Activated CD4-positive, CD25-positive, alpha-beta regulatory T cell (primary cell): ENCODE data around the gene SUGCT.
"Not testable (repeated sequence)": the region's sequence is repeated elsewhere in the genome, so short reads cannot be mapped to it uniquely, and the experiment has no call there.

Source experiments
- DNase-seq, 4 experiments: peaks; one replicate each; lab custom pipeline; 2025; lab: John Stamatoyannopoulos, UW

The SUGCT gene

GRCh38 chr7:40405991-40406390 is 271.2 kb downstream of the SUGCT start:
- no peak for DNase-seq

- DNase-seq, result no peak
Measured at GRCh38 chr7:40412323-40412722, 277.5 kb downstream of the SUGCT start.

GRCh38 chr7:40414704-40415103 is 279.9 kb downstream of the SUGCT start:
- DNase-seq, result not testable (repeated sequence)

GRCh38 chr7:40418448-40418847 is 283.6 kb downstream of the SUGCT start:
- no peak for DNase-seq

- DNase-seq, result no peak
Measured at GRCh38 chr7:40418983-40419382, 284.2 kb downstream of the SUGCT start.

- DNase-seq, result no peak
Measured at GRCh38 chr7:40419806-40420205, 285.0 kb downstream of the SUGCT start.

GRCh38 chr7:40421433-40421832 is 286.6 kb downstream of the SUGCT start:
- DNase-seq, result no peak

- no peak for DNase-seq
Measured at GRCh38 chr7:40425696-40426095, 290.9 kb downstream of the SUGCT start.

GRCh38 chr7:40428421-40428820 is 293.6 kb downstream of the SUGCT start:
- DNase-seq, result no peak

GRCh38 chr7:40429826-40430225 is 295.0 kb downstream of the SUGCT start:
- no peak for DNase-seq

GRCh38 chr7:40432046-40432445 is 297.2 kb downstream of the SUGCT start:
- no peak for DNase-seq

GRCh38 chr7:40436710-40437109 is 301.9 kb downstream of the SUGCT start:
- no peak for DNase-seq

- no peak for DNase-seq
Measured at GRCh38 chr7:40437498-40437897, 302.7 kb downstream of the SUGCT start.

GRCh38 chr7:40437936-40438634 is 303.3 kb downstream of the SUGCT start:
- no peak for DNase-seq

GRCh38 chr7:40439686-40440085 is 304.9 kb downstream of the SUGCT start:
- no peak for DNase-seq

- DNase-seq, result no peak
Measured at GRCh38 chr7:40447345-40447744, 312.5 kb downstream of the SUGCT start.

GRCh38 chr7:40455485-40455884 is 320.7 kb downstream of the SUGCT start:
- DNase-seq, result no peak

- no peak for DNase-seq
Measured at GRCh38 chr7:40457776-40458480, 323.1 kb downstream of the SUGCT start.

GRCh38 chr7:40463446-40463845 is 328.6 kb downstream of the SUGCT start:
- no peak for DNase-seq

- no peak for DNase-seq
Measured at GRCh38 chr7:40468891-40469864, 334.4 kb downstream of the SUGCT start.

- DNase-seq, result no peak
Measured at GRCh38 chr7:40470091-40470592, 335.3 kb downstream of the SUGCT start.

- no peak for DNase-seq
Measured at GRCh38 chr7:40470817-40471216, 336.0 kb downstream of the SUGCT start.
